Measurements from ENCODE around the gene GORASP2. TPM values are rescaled to one million over a fixed set of nuclear protein-coding genes. Genes with fewer than 3 reads are reported as not detected.

Gene GORASP2
- total and polyA plus RNA-seq, 3 experiments from 2014 or later, result 70.7 to 101 (median 80.9) TPM

GRCh38 chr2:170932948-170933347 is 3.9 kb downstream of the GORASP2 start:
- Histone ChIP-seq H3K27me3 (ENCODE audit: insufficient read depth, low read length, poor library complexity, severe bottlenecking) (no peaks in the 10 kb centered on the region), H3K27ac (ENCODE audit: low read depth, low read length) (no peak overlapping the region), H3K9me3 (ENCODE audit: low read length) (no peaks in the 10 kb centered on the region), H3K4me3 (ENCODE audit: low read length) (no peak overlapping the region), H3K36me3 (ENCODE audit: insufficient read depth, low read length) (no peaks in the 10 kb centered on the region), H3K4me1 (ENCODE audit: insufficient read depth, low read length) (peaks cover 43% of the 10 kb centered on the region)
- Mint-ChIP-seq H3K4me1 (peaks cover 61 to 79% (median 73%) of the 10 kb centered on the region in 3 donors), H3K27me3 (no peaks in the 10 kb centered on the region), H3K27ac (peak overlapping the region in 2 of 8 donors; percentile 8 to 63), H3K9me3 (no peaks in the 10 kb centered on the region), H3K36me3 (peaks cover 0 to 43% (median 7%) of the 10 kb centered on the region in 3 donors), H3K4me3 (no peak overlapping the region)
- DNase-seq, result no peak
- CTCF ChIA-PET, result no interaction called here
- POLR2A ChIA-PET, result no interaction called here

GRCh38 chr2:170937709-170938379 is 8.8 kb downstream of the GORASP2 start:
- Histone ChIP-seq H3K27ac (ENCODE audit: low read depth, low read length) (no peak overlapping the region), H3K27me3 (ENCODE audit: insufficient read depth, low read length, poor library complexity, severe bottlenecking) (no peaks in the 10 kb centered on the region), H3K4me1 (ENCODE audit: insufficient read depth, low read length) (peaks cover 38% of the 10 kb centered on the region), H3K4me3 (ENCODE audit: low read length) (no peak overlapping the region), H3K36me3 (ENCODE audit: insufficient read depth, low read length) (no peaks in the 10 kb centered on the region), H3K9me3 (ENCODE audit: low read length) (no peaks in the 10 kb centered on the region)
- H3K36me3 Mint-ChIP-seq, result peaks cover 0 to 53% (median 5%) of the 10 kb centered on the region in 3 donors
- DNase-seq, result no peak
- CTCF ChIA-PET, result interaction anchor here (1.3 to 5.0 kb wide), 3 partner anchors 9 to 35 kb away, joined by 4 to 27 read pairs (median 4); partner anchors contain the start of gene GORASP2
- peak overlapping the region in 1 of 8 donors; percentile 54 for H3K27ac Mint-ChIP-seq
- no peaks in the 10 kb centered on the region for H3K9me3 Mint-ChIP-seq
- H3K27me3 Mint-ChIP-seq, result no peaks in the 10 kb centered on the region
- H3K4me1 Mint-ChIP-seq, result peaks cover 72 to 90% (median 83%) of the 10 kb centered on the region in 3 donors
- H3K4me3 Mint-ChIP-seq, result no peak overlapping the region
- POLR2A ChIA-PET, result no interaction called here

DNA sequence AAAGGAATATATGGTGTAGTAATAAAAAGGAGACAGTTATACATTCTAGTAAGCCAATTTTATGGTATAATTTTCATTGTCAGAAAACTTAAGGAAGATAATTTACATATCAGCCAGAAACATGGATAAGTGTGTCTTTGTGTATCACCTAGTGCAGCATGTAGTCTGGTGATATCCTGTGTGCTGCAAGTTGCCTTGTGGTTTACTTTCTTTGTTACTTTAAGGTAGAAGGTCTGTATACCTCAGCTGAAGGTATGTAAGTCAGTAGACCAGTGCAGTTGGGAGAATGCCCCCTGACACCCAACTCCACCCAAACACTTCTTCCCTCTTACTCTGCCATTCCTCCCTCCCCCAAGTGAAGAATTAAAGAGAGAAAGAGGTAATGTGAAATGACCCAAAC is 11.0 kb downstream of the GORASP2 start:
- H3K4me1 Mint-ChIP-seq, result peaks cover 74 to 90% (median 79%) of the 10 kb centered on the region in 3 donors
- Histone ChIP-seq H3K4me1 (ENCODE audit: insufficient read depth, low read length) (peaks cover 47% of the 10 kb centered on the region), H3K36me3 (ENCODE audit: insufficient read depth, low read length) (no peaks in the 10 kb centered on the region), H3K4me3 (ENCODE audit: low read length) (no peak overlapping the region), H3K27ac (ENCODE audit: low read depth, low read length) (no peak overlapping the region), H3K9me3 (ENCODE audit: low read length) (no peaks in the 10 kb centered on the region), H3K27me3 (ENCODE audit: insufficient read depth, low read length, poor library complexity, severe bottlenecking) (no peaks in the 10 kb centered on the region)
- CTCF ChIA-PET, result interaction anchor here (1.3 to 5.0 kb wide), 2 partner anchors 11 to 15 kb away, joined by 3 to 27 read pairs; partner anchors contain the start of gene GORASP2
- no peaks in the 10 kb centered on the region for H3K9me3 Mint-ChIP-seq
- POLR2A ChIA-PET, result no interaction called here
- peaks cover 0 to 46% (median 5%) of the 10 kb centered on the region in 3 donors for H3K36me3 Mint-ChIP-seq
- H3K4me3 Mint-ChIP-seq, result peak overlapping the region in 3 of 7 donors; percentile 7 to 33 (median 17)
- DNase-seq, result no peak
- no peaks in the 10 kb centered on the region for H3K27me3 Mint-ChIP-seq
- peak overlapping the region in 4 of 8 donors; percentile 4 to 53 (median 50) for H3K27ac Mint-ChIP-seq

- ChIA-PET CTCF (no interaction called here), POLR2A (no interaction called here)
- DNase-seq, result no peak
- H3K9me3 Mint-ChIP-seq, result no peaks in the 10 kb centered on the region
- peak overlapping the region in 1 of 8 donors; percentile 3 for H3K27ac Mint-ChIP-seq
- H3K4me3 ChIP-seq (ENCODE audit: low read length), result no peak overlapping the region
- no peaks in the 10 kb centered on the region for H3K36me3 ChIP-seq (ENCODE audit: insufficient read depth, low read length)
- H3K4me1 Mint-ChIP-seq, result peaks cover 70 to 92% (median 76%) of the 10 kb centered on the region in 3 donors
- no peaks in the 10 kb centered on the region for H3K27me3 Mint-ChIP-seq
- no peak overlapping the region for H3K4me3 Mint-ChIP-seq
- peaks cover 46% of the 10 kb centered on the region for H3K4me1 ChIP-seq (ENCODE audit: insufficient read depth, low read length)
- no peaks in the 10 kb centered on the region for H3K27me3 ChIP-seq (ENCODE audit: insufficient read depth, low read length, poor library complexity, severe bottlenecking)
- H3K9me3 ChIP-seq (ENCODE audit: low read length), result no peaks in the 10 kb centered on the region
- peaks cover 0 to 35% (median 2%) of the 10 kb centered on the region in 3 donors for H3K36me3 Mint-ChIP-seq
- H3K27ac ChIP-seq (ENCODE audit: low read depth, low read length), result no peak overlapping the region
Measured at GRCh38 chr2:170942615-170943014, 13.6 kb downstream of the GORASP2 start.

DNA sequence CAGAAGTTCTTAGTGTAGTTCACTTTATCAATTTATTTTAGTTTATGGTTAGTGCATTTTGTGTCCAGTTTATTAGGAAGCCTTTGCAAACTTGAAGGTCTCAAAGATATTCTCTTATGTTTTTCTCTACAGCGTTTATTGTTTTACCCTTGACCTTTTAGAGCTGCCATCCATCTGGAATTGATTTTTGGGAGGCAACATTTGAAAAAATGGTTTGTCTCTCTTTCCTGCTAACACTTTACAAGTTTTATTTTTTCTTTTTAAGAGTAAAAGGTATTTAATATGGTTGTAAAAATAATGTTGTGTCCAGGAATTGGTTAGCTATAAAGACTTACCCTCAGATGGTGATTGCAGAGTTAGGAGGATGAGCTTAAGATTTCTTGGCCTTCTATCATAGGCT is 14.0 kb downstream of the GORASP2 start:
- Histone ChIP-seq H3K4me1 (ENCODE audit: insufficient read depth, low read length) (peaks cover 42% of the 10 kb centered on the region), H3K36me3 (ENCODE audit: insufficient read depth, low read length) (no peaks in the 10 kb centered on the region), H3K27me3 (ENCODE audit: insufficient read depth, low read length, poor library complexity, severe bottlenecking) (no peaks in the 10 kb centered on the region), H3K9me3 (ENCODE audit: low read length) (no peaks in the 10 kb centered on the region), H3K4me3 (ENCODE audit: low read length) (no peak overlapping the region), H3K27ac (ENCODE audit: low read depth, low read length) (no peak overlapping the region)
- H3K36me3 Mint-ChIP-seq, result peaks cover 0 to 31% (median 3%) of the 10 kb centered on the region in 3 donors
- ChIA-PET CTCF (interaction anchor here (0.9 kb wide), 1 partner anchor 18 kb away, joined by 3 read pairs; no protein-coding TSS in a partner anchor), POLR2A (no interaction called here)
- no peak overlapping the region for H3K4me3 Mint-ChIP-seq
- DNase-seq, result no peak
- H3K9me3 Mint-ChIP-seq, result no peaks in the 10 kb centered on the region
- peaks cover 69 to 90% (median 74%) of the 10 kb centered on the region in 3 donors for H3K4me1 Mint-ChIP-seq
- H3K27me3 Mint-ChIP-seq, result no peaks in the 10 kb centered on the region
- no peak overlapping the region for H3K27ac Mint-ChIP-seq

DNA sequence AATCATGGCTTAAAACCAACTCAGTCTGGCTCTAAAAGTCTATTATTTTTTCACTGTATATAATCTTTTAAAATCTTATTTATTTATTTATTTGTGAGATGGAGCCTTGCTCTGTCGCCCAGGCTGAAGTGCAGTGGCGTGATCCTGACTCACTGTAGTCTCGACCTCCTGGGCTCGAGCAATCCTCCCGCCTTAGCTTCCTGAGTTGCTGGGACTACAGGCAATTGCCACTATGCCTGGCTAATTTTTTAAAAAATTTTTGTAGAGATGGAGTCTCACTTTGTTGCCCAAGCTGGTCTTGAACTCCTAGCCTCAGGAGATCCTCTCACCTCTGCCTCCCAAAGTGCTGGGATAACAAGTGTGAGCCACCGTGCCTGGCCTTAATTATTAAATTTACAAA is 14.5 kb downstream of the GORASP2 start:
- peaks cover 66 to 86% (median 68%) of the 10 kb centered on the region in 3 donors for H3K4me1 Mint-ChIP-seq
- Histone ChIP-seq H3K4me1 (ENCODE audit: insufficient read depth, low read length) (peaks cover 41% of the 10 kb centered on the region), H3K36me3 (ENCODE audit: insufficient read depth, low read length) (no peaks in the 10 kb centered on the region), H3K9me3 (ENCODE audit: low read length) (no peaks in the 10 kb centered on the region), H3K27ac (ENCODE audit: low read depth, low read length) (no peak overlapping the region), H3K4me3 (ENCODE audit: low read length) (no peak overlapping the region), H3K27me3 (ENCODE audit: insufficient read depth, low read length, poor library complexity, severe bottlenecking) (no peaks in the 10 kb centered on the region)
- H3K36me3 Mint-ChIP-seq, result peaks cover 0 to 29% (median 3%) of the 10 kb centered on the region in 3 donors
- CTCF ChIA-PET, result interaction anchor here (0.9 to 2.3 kb wide), 2 partner anchors 15 to 19 kb away, joined by 3 to 9 read pairs; partner anchors contain the start of gene GORASP2
- DNase-seq, result no peak
- H3K27ac Mint-ChIP-seq, result no peak overlapping the region
- POLR2A ChIA-PET, result no interaction called here
- no peaks in the 10 kb centered on the region for H3K9me3 Mint-ChIP-seq
- no peak overlapping the region for H3K4me3 Mint-ChIP-seq
- H3K27me3 Mint-ChIP-seq, result no peaks in the 10 kb centered on the region

GRCh38 chr2:170944545-170944944 is 15.5 kb downstream of the GORASP2 start:
- H3K36me3 ChIP-seq (ENCODE audit: insufficient read depth, low read length), result peaks cover 2% of the 10 kb centered on the region
- H3K4me1 Mint-ChIP-seq, result peaks cover 57 to 77% (median 59%) of the 10 kb centered on the region in 3 donors
- peaks cover 0 to 31% (median 5%) of the 10 kb centered on the region in 3 donors for H3K36me3 Mint-ChIP-seq
- CTCF ChIA-PET, result interaction anchor here (0.9 to 2.3 kb wide), 3 partner anchors 16 to 194 kb away, joined by 3 to 9 read pairs (median 3); partner anchors contain the start of gene GORASP2
- no peaks in the 10 kb centered on the region for H3K9me3 ChIP-seq (ENCODE audit: low read length)
- peak overlapping the region in 1 of 8 donors; percentile 66 for H3K27ac Mint-ChIP-seq
- H3K4me3 ChIP-seq (ENCODE audit: low read length), result no peak overlapping the region
- no peak overlapping the region for H3K27ac ChIP-seq (ENCODE audit: low read depth, low read length)
- H3K9me3 Mint-ChIP-seq, result no peaks in the 10 kb centered on the region
- H3K4me3 Mint-ChIP-seq, result peak overlapping the region in 1 of 7 donors; percentile 37
- POLR2A ChIA-PET, result no interaction called here
- H3K27me3 ChIP-seq (ENCODE audit: insufficient read depth, low read length, poor library complexity, severe bottlenecking), result no peaks in the 10 kb centered on the region
- H3K27me3 Mint-ChIP-seq, result no peaks in the 10 kb centered on the region
- no peak for DNase-seq
- H3K4me1 ChIP-seq (ENCODE audit: insufficient read depth, low read length), result peaks cover 36% of the 10 kb centered on the region

- Histone ChIP-seq H3K36me3 (ENCODE audit: insufficient read depth, low read length) (peaks cover 42% of the 10 kb centered on the region), H3K4me1 (ENCODE audit: insufficient read depth, low read length) (peaks cover 5% of the 10 kb centered on the region), H3K9me3 (ENCODE audit: low read length) (no peaks in the 10 kb centered on the region), H3K27me3 (ENCODE audit: insufficient read depth, low read length, poor library complexity, severe bottlenecking) (no peaks in the 10 kb centered on the region), H3K27ac (ENCODE audit: low read depth, low read length) (no peak overlapping the region), H3K4me3 (ENCODE audit: low read length) (no peak overlapping the region)
- Mint-ChIP-seq H3K27ac (peak overlapping the region in 1 of 8 donors; percentile 40), H3K9me3 (no peaks in the 10 kb centered on the region), H3K4me1 (peaks cover 18 to 32% (median 23%) of the 10 kb centered on the region in 3 donors), H3K4me3 (no peak overlapping the region), H3K36me3 (peaks cover 12 to 62% (median 26%) of the 10 kb centered on the region in 3 donors), H3K27me3 (no peaks in the 10 kb centered on the region)
- POLR2A ChIA-PET, result no interaction called here
- no peak for DNase-seq
- CTCF ChIA-PET, result no interaction called here
Measured at GRCh38 chr2:170949415-170949814, 20.4 kb downstream of the GORASP2 start.

Measured in CD8-positive, alpha-beta memory T cell (primary cell).